ENCODE results near the gene SPATA6L. TPM values are rescaled to one million over a fixed set of nuclear protein-coding genes. Genes with fewer than 3 reads are reported as not detected.

SPATA6L gene
- total and polyA plus RNA-seq, 2 of the 13 experiments (the other 11 are each of a cell fraction or from before 2014, with no cell fraction given), result 1.1 to 1.9 TPM

GRCh38 chr9:4700091-4700490, 33.8 kb upstream of the SPATA6L start (continued):
- TF ChIP-seq ZNF142 (CRISPR knock-in tag; IDR thresholded peaks at IDR 0.05) (no peak), JUND (CRISPR knock-in tag; IDR thresholded peaks at IDR 0.05) (no peak), ZNF619 (CRISPR knock-in tag; IDR thresholded peaks at IDR 0.05) (no peak), KMT2A (CRISPR knock-in tag; IDR thresholded peaks at IDR 0.05) (peak; percentile 76; the same call in 1 of the 2 replicates), FOXJ3 (CRISPR knock-in tag; IDR thresholded peaks at IDR 0.05; ENCODE audit: borderline replicate concordance) (peak; percentile 57; the same call in 1 of the 2 replicates), ZNF792 (CRISPR knock-in tag; IDR thresholded peaks at IDR 0.05) (peak; percentile 74; the same call in 1 of the 2 replicates), BCL6 (CRISPR knock-in tag; IDR thresholded peaks at IDR 0.05) (peak; percentile 88), ZNF674 (CRISPR knock-in tag; IDR thresholded peaks at IDR 0.05; ENCODE audit: low read depth) (no peak), MLXIP (CRISPR knock-in tag; IDR thresholded peaks at IDR 0.05; ENCODE audit: borderline replicate concordance) (no peak), SSRP1 (CRISPR knock-in tag; IDR thresholded peaks at IDR 0.05) (no peak), ZNF556 (CRISPR knock-in tag; IDR thresholded peaks at IDR 0.05; ENCODE audit: borderline replicate concordance) (peak; percentile 36; the same call in 1 of the 2 replicates), RFX5 (IDR thresholded peaks at IDR 0.05; ENCODE audit: low read depth, low read length) (no peak), ZNF138 (CRISPR knock-in tag; IDR thresholded peaks at IDR 0.05; ENCODE audit: low read depth) (no peak), CENPX (CRISPR knock-in tag; IDR thresholded peaks at IDR 0.05) (no peak), FOXP1 (IDR thresholded peaks at IDR 0.05) (no peak), FOXP1 (CRISPR knock-in tag; IDR thresholded peaks at IDR 0.05) (peak; percentile 30; the same call in 1 of the 2 replicates), ZNF782 (CRISPR knock-in tag; IDR thresholded peaks at IDR 0.05; ENCODE audit: borderline replicate concordance) (no peak), SNAPC5 (CRISPR knock-in tag; IDR thresholded peaks at IDR 0.05; ENCODE audit: borderline replicate concordance) (no peak)
- TF ChIP-seq, protein P1, sequence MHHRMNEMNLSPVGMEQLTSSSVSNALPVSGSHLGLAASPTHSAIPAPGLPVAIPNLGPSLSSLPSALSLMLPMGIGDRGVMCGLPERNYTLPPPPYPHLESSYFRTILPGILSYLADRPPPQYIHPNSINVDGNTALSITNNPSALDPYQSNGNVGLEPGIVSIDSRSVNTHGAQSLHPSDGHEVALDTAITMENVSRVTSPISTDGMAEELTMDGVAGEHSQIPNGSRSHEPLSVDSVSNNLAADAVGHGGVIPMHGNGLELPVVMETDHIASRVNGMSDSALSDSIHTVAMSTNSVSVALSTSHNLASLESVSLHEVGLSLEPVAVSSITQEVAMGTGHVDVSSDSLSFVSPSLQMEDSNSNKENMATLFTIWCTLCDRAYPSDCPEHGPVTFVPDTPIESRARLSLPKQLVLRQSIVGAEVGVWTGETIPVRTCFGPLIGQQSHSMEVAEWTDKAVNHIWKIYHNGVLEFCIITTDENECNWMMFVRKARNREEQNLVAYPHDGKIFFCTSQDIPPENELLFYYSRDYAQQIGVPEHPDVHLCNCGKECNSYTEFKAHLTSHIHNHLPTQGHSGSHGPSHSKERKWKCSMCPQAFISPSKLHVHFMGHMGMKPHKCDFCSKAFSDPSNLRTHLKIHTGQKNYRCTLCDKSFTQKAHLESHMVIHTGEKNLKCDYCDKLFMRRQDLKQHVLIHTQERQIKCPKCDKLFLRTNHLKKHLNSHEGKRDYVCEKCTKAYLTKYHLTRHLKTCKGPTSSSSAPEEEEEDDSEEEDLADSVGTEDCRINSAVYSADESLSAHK (CRISPR knock-in tag; IDR thresholded peaks at IDR 0.05; ENCODE audit: borderline replicate concordance), result no peak

Measured in HepG2 (cell line).